ENCODE data around the gene NFIL3.

GRCh38 chr9:91408475-91408874 lies 15.2 kb downstream of the NFIL3 start:
- TF ChIP-seq CTCF (IDR thresholded peaks at IDR 0.05; ENCODE audit: insufficient read depth, low read length, poor library complexity, severe bottlenecking) (no peak), EZH2phosphoT487 (conservative IDR thresholded peaks at IDR 0.05; ENCODE audit: low read length) (no peak)
